HG02885 (cell line): ENCODE measurements around the gene RIN3.

Experiments used
- ATAC-seq: cut with Tn5 transposase; IDR thresholded peaks from one replicate; pipeline ENCODE4 v1.9.1; 2021; ENCODE audit warnings: mild to moderate bottlenecking; ENCODE audit not compliant: unreplicated experiment, poor library complexity

The RIN3 gene

DNA sequence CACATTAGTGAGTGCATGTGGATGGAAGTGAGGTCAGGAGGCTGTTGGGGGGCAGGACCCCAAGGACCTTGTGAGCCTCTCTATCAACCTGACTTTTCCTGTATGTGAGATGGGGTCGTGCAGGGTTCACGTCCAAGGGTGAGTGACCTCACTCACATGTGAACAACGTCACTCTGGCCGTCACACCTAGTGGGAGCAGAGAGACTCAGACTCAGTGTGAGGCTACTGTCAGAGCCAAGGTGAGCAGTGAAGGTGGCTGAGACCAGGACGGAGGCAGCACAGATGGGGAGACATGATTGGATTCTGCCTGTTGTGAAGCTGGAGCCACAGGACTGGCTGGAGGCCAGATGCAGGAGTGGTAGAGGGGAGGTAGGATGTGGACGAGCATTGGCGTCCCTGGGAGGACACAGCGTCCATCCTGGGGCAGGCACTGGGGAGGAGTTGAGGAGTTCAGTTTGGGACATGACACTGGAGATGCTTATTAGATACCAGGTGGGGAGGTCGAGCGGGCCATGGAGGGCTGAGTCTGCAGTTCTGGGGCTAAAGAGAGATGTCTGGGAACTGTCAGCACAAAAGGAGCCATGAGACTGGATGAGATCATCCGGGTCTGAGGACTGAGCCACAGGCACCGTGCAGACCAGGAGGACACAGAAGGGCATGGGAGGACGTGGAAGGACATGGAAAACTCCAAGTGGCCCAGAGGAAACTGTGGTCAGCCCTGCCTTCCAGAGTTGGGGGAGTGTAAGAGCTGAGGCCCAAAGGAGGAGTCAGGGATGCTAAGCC lies 142.0 kb downstream of the RIN3 start:
- ATAC-seq = no peak

DNA sequence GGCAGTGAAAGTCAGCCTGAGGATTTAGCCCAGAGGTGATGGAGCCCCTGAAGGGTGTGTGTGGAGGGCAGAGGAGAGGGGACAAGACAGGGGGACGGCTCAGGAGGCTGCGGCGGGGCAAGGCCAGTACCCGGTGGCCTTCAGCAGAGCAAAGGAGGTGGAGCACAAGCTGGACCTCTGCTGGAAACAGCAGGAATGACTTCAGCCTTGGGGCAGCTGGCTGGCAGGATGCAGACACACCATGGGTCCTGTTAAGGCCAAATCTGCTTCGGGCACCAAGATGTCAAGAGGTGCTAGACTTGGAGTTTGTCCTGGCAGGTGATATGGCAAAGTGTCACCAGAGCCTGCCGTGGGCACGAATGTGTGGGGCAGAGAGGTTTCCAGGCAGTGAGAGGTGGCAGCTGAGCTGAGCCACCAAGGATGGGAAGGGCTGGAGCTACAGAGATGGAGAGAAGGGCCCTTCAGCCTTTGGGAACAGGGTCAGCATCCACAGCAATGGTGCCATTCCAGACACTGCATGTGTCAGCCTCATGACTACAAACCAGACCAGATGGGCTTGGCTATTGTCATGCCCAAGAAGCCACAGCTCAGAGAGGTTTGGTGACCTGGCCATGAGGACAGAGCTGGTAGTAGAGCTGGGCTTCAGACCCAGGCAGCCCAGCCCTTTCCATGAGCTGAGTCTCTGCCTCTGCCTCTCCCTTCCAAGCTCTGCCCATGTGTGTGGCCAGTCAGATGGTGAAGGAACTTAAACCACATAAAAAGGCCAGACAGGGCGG lies 142.9 kb downstream of the RIN3 start:
- no peak for ATAC-seq

DNA sequence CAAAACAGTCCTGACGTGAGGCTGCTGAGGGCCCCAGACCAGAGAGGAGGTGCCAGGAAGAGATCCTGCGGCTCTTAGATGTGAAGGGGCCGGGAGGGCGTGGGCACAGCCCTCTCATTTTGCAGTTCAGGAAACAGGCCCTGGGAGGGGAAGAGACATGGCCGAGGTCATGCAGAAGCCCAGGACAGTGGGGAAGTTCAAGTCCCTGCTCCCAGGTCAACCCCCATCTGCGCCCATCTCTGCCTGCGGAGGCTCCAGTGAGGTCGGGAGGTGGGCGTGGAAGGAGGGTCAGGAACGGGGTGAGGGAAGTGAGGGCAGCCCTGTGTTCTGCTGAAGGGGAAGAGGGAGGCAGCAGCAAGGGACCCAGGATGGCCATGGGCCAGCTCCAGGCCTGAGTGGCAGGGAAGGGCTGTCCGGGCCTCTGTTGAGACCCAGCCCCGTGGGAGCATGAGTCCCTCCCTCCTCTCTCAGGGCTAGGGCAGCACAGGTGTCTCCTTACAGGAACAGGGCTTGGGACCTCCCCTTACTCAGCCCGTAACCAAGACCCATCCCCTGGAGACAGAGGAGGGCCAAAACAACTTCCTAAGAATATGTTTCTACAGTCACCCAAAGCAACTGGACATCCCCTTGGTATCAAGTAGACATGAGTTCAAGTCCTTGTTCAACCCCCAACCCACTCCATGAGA lies 144.0 kb downstream of the RIN3 start:
- ATAC-seq = no peak

DNA sequence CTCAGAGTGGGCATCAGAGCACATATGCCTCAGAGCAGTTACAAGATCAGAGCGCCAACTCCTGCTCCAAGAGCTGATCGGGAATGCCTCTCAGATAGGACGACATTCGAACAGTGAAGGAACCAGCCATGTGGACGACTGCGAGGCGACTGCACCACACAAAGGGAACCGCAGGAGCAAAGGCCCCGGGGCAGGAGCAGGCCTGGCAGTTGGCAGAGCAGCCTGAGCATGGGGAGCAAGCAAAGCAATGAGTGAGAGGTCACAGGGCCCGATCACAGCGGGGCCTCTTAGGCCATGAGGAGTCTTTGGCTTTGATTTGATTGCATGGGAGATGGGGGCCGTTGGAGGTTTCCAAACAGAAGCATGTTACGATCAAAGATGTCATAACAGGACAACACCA lies 144.6 kb downstream of the RIN3 start:
- no peak for ATAC-seq

DNA sequence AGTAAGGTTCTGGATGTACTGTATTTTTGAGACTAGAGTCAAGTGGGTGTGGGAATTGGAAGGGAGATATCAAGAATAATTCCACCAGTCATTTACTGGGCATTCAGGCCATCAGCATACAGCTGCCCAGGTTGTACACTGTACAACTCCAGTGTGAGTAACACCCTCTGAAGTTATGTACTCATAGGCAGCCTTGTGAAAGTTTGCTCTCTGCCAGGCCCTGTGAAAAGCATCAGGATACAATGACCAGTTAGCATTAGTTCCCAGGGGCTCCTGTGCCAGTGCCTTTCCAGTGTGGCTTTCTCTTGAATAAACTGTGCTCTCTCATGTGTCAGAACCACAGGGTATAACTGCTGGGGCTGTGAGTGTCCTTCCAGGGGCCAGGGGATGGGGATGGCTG lies 145.1 kb downstream of the RIN3 start:
- ATAC-seq = no peak

DNA sequence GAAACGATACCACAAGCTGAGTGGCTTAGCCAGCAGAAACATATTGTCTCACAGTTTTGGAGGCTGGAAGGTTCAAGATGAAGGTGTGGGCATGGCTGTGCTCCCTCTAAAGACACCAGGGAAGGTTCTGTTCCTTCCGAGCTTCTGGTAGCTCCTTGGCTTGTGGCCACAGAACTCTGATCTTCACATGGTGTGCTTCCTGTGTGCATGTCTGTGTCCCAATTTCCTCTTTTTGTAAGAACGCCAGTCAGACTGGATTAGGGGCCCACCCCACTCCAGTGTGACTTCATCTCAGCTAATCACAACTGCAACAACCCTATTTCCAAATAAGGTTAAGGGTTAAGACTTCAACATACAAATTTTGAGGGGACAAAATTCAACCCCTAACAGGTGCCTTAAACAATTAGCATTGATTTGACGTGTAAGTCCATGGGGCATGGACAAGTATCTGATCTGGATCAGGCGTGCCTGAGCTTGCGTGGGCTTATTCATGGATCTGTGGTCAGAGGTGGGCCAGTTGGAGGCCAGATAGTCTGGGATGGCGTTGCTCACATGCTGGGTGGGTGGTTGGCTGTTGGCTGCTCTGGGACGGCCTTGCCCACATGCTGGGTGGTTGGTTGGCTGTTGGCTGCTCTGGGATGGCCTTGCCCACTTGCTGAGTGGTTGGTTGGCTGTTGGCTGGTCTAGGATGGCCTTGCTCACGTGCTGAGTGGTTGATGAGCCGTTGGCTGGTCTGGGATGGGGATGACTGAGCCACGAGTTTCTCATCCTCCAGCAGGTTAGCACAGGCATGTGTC lies 146.4 kb downstream of the RIN3 start:
- ATAC-seq = no peak

DNA sequence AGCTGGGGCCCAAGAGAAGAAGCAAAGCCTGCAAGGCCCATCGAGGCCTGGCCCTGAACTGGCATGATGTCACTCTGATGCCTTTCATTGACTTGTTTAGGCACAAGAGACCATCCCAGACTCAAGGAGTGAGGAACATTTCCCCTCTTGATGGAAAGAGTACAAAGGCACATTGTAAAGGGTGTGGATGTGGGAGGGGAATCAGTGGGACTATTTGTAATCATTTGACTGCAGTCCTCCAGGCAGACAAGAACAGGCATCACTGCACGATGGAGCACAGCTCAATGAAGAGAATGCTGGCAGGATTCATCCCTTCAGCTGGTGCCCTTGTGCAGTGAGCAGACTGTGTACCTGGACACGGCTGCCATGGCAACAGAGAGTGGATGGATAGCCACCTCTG lies 147.0 kb downstream of the RIN3 start:
- no peak for ATAC-seq

DNA sequence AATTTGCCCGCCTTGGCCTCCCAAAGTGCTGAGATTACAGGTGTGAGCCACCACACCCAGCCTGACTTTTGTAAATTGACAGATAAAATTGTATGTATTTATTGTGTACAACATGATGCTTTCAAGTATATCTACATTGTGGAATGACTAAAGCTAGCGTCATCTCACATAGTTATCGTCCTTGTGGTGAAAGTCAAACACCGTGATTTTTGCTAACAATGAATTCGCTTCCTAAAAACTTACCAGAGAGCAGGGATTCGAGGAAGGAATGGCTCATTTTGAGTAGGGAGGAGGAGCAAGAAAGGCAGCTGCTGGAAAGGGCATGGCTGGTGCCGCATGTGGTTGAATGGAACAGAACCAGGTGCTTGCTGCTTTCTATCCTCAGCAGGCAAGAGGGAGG lies 149.5 kb downstream of the RIN3 start:
- ATAC-seq = no peak

DNA sequence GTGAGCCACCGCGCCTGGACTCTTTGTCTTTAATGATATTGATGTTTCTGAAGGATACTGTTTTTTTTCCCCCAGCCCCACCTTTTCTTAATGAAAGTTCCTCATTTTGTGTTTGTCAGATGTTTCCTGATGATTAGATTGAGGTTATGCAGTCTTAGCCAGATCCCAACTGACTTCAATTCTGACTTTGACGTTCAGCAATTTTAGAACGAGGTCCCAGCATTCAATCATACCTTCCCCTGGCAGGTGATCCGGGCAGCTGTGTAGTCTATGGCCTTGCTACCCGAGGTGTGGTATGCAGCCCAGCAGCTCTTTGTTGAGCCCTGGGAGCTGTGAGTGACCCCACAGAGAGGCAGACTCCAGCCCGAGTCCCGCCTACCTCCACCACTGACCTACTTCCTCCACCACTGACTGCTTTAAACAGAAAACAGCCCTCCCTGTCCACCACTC lies 152.1 kb downstream of the RIN3 start:
- no peak for ATAC-seq

DNA sequence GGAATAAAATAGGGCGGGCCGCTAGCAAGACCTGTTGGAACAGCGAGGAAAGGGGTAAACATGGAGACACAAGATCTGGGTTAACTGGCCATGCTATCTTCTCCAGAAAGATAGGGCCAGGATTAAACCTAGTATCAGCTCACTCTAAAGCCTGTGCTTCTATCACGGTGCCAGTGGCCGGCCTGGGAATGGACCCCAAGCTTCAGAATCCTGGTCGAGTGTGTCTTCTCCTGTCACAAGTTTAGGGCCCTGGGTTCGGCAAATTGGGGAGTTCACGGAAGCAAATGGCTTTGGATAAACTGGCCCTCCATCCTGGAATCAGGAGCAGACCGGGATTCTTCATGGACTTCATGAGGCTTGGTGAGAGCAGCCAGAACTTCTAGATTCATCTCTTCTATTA lies 152.7 kb downstream of the RIN3 start:
- no peak for ATAC-seq

DNA sequence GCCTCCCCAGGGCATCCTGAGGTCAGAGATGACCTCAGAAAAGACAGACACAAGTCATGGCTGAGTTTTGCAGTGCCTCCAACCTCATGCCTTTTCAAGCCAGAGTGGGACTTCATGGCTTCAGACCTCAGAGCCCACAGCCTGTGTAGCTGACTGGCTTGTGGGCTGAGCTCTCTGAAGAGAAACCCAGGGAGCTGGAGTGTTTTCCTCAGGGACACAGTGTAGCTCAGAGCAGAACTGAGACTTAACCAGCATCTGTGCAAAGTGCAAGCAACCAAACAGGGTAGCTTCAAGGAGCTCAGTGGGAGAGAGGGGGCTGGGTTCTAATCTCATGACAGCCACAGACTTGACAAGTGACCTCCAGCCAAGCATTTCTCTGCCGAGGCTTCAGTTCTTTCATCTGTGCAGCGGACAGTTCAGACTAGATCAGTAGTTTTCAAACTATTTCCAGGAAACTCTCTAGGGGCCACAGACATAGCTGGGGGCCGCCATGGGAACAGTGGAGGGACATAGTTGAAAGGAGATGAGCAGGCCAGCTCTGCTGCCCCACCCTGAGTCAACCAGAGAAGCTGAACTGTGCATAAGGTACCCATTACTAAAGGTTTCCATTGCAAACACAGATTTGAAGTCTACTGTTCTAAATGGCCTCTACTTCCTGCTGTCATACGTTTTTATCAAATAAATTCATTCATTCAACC lies 154.8 kb downstream of the RIN3 start:
- ATAC-seq = no peak

DNA sequence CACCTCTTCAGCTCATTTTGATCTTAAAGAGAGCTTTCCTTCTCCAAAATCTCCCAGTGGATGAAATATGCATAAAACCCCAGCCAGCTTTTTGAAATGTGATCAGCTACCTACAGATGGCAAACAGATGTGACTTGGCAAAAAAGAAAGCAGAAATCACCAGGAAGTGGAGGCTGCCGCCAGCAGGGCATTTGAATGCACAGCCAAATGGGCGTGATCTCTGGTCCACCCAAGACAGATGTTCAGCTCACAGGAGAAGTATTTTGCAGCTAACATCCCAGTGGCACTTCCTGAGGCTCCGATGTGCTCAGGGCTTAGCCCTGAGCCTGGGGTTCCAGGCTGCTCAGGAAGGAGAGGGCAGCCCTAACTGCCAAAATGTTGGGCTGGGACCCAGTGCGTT lies 156.6 kb downstream of the RIN3 start:
- ATAC-seq = no peak

DNA sequence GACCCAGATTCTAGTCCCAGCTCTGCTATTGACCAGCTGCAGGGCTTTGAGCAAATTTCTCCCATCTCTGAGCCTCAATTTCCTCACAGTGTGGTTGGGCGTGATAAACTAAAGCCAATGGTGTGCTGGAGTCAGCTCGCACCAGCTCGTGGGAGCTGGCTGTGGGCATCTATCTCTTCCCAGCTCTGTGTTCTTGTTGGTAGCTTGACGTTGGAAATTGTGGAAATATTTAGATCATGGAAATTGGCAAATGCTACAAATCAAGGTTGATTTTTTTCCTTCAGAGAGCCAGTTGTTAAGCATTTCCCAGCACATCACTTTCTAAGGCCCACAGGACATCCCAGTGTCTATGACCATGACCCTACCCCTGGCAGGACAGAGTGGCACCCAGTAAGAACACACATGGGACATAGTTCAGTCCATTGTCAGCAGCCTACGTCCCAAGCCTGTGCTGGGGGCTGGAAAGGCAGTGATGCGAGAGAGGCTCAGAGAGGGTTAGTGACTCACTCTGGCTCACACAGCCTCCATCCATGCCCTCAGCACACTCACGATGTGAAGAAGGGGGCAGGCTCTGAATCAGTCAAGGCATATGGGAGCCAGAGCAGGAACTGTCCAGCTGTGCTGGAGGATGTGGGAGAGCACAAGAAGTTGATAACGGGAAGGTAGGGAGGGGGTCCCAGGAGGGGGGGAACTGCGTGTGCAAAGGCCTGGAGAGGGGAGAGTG lies 157.2 kb downstream of the RIN3 start:
- no peak for ATAC-seq

DNA sequence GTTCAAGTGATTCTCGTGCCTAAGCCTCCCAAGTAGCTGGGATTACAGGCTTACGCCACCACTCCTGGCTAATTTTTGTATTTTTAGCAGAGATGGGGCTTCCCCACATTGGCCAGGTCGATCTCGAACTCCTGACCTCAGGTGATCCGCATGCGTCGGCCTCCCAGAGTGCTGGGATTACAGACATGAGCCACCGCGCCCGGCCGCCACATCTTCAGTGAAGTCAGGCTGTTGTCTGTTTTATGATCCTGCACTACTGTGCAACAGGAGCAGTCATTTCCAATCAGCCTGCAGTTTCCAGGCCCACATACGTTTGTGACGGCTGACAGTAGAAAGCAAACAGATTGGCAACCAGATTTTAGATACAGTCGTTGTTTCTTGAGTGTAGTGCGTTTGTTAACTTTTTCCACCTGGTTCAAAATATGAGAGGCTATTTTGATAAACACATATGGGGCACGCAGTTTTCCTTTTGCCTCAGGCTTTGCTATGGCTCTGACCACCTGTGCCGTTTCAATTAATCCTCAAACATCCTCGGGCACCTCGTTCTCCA lies 160.1 kb downstream of the RIN3 start:
- ATAC-seq = no peak

DNA sequence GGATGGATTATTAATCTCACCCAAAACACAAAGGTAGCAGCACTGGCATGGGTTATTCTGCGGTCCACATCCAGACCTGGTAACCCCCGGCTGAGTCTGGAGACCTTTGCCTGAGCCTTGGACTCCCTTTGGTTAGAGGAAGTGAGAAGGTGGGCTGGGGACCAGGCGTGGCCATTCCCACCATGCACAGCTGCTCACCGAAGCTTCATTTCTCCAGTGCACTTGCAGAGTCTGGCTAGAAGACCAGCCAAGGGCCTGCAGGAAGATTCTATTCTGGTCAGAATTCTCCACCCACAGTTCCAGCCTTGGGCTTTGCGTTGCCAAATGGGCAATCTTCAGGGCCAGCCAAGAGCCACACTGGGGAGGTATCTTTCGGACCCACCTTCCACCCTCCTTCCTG lies 161.8 kb downstream of the RIN3 start:
- ATAC-seq = no peak

DNA sequence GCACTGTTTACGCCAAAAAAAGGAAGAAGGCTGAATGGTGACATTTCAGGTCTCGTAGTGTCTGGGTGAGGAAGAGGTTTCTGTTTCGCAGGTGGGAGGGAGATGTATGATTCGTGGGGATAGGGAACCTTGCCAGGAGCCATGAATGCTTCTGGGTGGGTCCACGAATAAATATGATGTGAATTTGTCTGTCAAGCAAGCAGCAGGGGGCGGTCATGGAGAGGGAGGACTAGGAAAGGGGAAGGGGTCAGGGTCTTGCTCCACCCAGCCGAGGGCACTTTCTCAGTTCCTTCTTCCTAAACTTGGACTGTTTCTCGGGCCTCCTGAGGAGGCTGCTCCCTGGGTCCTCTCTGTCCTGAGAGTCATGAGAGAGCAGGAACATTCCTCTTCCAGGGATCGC lies 162.4 kb downstream of the RIN3 start:
- no peak for ATAC-seq

DNA sequence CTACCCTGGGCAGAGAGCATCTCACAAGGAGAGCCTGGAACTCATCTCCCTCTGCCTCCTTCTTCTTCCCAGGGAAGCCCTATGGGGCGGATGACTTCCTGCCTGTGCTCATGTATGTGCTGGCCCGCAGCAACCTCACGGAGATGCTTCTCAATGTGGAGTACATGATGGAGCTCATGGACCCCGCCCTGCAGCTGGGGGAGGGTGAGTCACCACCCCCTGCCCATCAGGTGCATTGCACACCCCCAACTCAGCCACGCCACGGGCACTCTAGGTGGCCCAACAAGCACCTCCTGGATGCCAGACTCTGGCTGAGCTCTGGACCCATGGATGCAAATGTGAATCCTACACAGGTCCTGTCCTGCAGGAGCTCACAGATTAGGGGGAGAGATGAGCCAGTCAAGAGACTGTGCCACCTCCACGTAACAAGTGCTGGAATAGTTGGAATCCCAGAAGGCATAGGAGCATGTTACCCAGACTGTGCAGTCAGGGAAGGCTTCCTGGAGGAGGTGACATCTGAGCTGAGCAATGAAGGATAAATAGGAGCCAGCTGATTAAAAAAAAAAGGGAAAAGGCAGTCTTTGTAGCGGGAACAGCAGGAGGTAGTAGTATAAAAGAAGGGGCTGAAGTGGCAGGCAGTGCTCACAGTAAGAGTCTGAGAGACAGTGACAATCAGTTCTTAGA lies 163.0 kb downstream of the RIN3 start:
- ATAC-seq = no peak

DNA sequence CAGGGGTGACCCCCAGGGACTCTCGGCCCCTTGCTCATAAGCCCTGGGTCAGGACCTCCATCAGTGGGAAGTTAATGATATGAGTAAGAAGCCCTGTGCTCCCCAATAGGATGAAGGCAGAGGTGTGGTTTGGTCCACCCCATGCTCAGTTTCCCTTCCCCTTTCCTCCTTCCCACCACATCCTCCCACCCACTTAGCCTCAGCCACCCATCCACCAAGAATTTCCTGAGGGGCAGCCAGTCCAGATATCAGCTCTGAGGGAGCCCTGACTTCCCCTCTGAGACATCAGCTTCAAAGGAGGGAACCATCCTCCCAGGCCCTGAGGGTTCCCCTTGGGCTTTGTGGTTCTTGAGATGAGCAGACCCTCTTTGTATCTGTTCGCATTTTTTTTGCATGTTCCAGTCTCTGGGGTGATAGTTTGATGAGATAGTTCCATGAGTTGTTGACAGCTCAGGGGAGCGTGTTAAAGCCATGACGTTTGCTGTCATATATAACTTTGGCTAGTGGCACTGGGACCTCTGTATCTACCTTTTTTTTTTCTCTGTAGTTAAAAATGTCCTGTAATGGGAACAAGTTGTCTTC lies 163.6 kb downstream of the RIN3 start:
- peak; percentile 84 for ATAC-seq
